GM12875 (cell line): ENCODE measurements around the gene TBX15.
"Not testable (repeated sequence)": the region's sequence is repeated elsewhere in the genome, so short reads cannot be mapped to it uniquely, and the experiment has no call there.

Experiments used
- H3K4me3 ChIP-seq: one replicate; pipeline ENCODE4 v1.5.1; 2011; ENCODE audit warnings: low read depth, low read length, control low read depth
- TF ChIP-seq, protein P1 (sequence below): IDR thresholded peaks from 2 replicates; pipeline ENCODE4 v1.5.1; 2011; ENCODE audit warnings: low read depth, mild to moderate bottlenecking, control low read depth, inconsistent platforms, low read length, moderate library complexity, borderline replicate concordance; ENCODE audit not compliant: insufficient read depth

The TBX15 gene

DNA sequence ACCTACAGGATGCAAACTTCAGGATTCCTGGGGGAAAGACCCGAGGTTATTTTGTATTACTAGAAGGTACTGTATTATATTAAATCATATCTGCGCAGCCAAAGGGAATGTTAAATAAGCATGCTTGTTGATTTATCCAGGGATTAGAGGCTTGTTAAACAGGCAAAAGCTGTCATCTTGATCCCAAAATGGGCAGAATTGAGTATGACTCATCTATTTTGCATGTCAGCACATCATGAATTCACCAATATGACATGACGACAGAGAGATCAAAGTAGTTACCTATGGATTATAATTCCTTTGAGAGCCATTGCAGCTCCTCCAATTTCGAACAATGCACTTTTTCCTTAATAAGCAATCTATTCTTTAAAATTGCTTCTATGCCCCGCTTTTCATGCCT, 66.1 kb downstream of the TBX15 start:
- no peak overlapping the region for H3K4me3 ChIP-seq

DNA sequence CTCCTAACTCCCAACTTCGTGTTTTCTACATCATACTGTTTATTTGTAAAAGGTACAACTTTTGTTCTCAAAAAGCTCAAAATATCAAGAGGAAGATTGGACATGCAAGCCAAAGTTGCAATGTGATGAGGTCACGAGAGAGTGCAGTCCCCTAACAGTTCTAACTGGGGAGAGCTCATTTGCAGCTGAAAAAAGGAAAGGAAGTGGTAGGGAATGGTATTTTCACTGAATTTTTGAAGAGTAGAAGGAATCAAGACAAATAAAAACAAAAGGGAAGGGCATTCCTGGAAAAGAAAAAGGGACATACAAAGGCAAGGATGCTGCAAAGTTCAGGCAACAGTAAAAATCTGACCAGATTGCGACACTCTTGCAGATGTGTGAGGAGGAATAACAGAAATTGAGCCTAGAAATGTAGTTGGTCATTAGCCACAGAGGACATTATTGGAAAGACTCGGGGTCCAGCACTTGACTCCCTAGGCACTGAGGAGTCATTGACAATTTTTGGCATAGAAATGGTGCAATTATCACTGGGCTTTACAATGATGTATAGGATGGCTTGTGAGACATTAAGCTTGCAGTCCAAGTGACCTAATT, 67.9 kb downstream of the TBX15 start:
- TF ChIP-seq, protein P1, sequence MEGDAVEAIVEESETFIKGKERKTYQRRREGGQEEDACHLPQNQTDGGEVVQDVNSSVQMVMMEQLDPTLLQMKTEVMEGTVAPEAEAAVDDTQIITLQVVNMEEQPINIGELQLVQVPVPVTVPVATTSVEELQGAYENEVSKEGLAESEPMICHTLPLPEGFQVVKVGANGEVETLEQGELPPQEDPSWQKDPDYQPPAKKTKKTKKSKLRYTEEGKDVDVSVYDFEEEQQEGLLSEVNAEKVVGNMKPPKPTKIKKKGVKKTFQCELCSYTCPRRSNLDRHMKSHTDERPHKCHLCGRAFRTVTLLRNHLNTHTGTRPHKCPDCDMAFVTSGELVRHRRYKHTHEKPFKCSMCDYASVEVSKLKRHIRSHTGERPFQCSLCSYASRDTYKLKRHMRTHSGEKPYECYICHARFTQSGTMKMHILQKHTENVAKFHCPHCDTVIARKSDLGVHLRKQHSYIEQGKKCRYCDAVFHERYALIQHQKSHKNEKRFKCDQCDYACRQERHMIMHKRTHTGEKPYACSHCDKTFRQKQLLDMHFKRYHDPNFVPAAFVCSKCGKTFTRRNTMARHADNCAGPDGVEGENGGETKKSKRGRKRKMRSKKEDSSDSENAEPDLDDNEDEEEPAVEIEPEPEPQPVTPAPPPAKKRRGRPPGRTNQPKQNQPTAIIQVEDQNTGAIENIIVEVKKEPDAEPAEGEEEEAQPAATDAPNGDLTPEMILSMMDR = no peak
- no peak overlapping the region for H3K4me3 ChIP-seq

More for the DNA sequence above, 66.1 kb downstream of the TBX15 start:
- TF ChIP-seq, protein P1 = no peak

DNA sequence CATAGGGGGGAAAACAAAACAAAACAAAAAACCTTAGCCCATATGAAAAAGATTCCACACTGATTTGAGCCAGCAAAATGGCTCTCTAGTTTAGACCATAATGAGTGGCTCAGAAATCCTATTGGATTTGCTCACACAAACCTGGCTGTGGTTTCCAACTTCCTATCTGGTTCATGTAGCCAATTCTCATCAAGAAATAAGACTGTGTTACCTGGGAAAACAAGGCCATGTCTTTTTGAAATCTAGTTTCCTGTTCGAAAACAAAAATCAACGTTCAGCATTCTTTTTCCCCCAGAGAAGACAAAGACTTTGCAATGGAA, 69.2 kb downstream of the TBX15 start:
- H3K4me3 ChIP-seq = no peak overlapping the region
- TF ChIP-seq, protein P1 = no peak

DNA sequence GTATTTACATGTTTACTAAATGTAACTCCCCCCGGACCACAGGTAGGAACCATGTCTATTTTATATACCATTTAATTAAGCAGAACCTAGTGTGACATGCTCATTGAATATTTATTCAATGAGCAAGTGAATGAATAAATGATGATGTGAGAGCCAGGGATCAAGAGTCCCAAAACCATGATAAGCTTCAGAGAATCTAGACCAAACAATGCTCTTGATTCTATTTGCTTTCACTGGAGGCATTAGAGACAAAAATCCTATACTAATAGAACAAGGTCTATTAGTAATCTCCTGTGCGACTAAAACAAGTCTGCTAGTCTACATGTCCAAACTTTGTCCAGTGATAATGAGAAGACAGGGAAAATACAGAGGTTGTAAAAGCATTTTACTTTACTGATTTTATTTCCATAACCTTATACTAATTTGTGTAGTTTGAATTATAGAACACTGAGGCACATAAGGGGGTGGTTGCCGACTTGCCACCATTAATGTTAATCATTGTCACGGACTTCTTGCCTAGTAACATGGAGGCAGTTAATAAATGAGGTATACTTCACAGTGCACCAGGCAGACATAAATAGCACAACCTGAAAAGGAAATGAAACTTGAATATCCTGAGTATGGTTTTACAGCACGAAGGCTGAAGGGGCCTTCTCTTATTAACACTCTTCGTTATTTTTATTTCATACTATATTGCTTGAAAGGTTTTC, 69.8 kb downstream of the TBX15 start:
- TF ChIP-seq, protein P1 = no peak
- no peak overlapping the region for H3K4me3 ChIP-seq

DNA sequence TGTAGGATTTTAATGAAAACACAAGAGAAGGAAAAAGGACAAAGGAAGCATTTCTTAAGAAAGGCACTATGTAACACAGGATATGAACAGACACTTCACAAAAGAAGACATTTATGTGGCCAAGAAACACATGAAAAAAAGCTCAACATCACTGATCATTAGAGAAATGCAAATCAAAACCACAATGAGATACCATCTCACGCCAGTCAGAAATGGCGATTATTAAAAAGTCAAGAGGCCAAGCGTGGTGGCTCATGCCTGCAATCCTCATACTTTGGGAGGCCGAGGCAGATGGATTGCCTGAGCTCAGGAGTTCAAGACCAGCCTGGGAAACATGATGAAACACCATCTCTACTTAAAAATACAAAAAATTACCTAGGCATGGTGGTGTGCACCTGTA, 71.8 kb downstream of the TBX15 start:
- H3K4me3 ChIP-seq = not testable (repeated sequence)

DNA sequence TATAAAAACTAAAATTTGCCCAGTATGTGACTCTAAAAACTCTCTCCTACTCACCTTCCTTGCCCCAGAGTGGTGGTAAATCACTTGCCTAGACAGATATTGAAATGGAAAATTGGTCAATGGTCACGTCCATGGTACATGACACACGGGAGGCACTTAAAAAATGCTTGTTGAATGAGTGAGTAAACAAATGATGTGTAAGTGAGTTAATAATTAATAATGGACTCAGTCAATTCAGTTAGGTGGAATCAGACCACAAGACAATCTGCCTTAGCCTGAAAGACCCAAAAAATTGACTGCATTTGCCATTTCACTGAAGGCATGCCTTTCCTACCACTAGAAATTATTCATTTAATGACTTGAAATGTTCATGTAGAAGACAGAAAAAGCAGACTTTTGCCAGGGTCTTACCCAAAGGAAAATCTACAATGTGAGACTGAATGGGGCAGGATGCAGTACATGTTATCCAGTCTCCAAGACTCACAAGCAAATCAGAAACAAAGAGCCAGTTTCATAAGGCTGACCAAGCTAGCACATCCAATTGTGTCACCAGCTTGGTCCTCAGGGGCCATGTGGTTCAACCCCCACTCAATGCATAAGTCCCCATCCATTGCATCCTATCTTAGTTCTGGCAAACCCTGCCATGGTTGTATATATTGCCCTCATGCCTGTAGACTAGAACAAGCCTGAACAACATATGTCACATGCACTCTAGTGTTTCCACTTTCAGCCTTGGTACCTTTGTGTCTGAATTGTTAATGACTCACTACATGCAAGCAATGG, 73.6 kb downstream of the TBX15 start:
- TF ChIP-seq, protein P1 = no peak
- H3K4me3 ChIP-seq = no peak overlapping the region

DNA sequence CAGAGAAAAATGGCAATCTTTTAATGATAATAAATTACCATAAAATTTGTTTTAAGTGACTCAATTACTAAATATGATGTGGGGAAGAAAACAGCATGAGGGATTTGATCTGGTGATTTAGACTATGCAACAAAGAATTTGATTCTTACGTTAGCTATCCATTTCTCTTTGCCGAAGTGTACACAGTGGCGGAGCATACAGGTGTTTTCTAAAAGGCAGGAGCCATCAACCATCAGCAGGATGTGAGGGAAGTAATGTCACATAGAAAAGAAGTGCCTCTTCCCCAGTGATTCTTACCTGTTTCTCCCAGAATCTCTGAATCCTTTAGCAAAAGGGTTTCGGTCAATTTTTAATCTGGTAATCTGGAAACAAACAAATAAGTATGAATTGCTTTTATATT, 74.3 kb downstream of the TBX15 start:
- TF ChIP-seq, protein P1 = no peak
- H3K4me3 ChIP-seq = no peak overlapping the region
